Measurements from ENCODE around the gene MYO3B. TPM values are rescaled to one million over a fixed set of nuclear protein-coding genes. Genes with fewer than 3 reads are reported as not detected.

Gene MYO3B
- total and polyA plus RNA-seq, 11 donors, result 0.09 to 0.19 (median 0.10) TPM; not detected in 8

DNA sequence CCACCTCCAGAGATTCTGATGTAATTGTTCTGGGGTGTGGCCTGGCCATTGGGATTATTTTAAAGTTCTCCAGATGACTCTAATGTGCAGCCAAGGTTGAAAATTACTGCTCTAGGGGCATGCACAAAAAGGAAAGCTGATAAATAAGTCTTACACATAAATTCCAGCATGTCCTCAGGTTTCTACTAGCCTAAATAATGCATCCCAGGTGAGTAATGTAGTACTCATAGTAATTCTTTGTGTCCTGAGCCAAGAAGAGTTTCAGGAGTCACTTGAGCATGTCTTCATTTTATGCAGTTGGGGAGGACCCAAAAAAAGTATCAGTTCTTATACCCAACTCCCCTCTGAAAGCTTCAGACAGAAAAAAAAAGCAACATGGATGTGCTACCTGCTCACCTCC is 407.1 kb downstream of the MYO3B start:
- Histone ChIP-seq H3K9me3 (no peaks in the 10 kb centered on the region), H3K27me3 (no peaks in the 10 kb centered on the region), H3K36me3 (no peaks in the 10 kb centered on the region), H3K27ac (no peak overlapping the region), H3K4me1 (no peaks in the 10 kb centered on the region), H3K4me3 (no peak overlapping the region)
- DNase-seq (no peak), ATAC-seq (no peak)
- TF ChIP-seq, protein P1, sequence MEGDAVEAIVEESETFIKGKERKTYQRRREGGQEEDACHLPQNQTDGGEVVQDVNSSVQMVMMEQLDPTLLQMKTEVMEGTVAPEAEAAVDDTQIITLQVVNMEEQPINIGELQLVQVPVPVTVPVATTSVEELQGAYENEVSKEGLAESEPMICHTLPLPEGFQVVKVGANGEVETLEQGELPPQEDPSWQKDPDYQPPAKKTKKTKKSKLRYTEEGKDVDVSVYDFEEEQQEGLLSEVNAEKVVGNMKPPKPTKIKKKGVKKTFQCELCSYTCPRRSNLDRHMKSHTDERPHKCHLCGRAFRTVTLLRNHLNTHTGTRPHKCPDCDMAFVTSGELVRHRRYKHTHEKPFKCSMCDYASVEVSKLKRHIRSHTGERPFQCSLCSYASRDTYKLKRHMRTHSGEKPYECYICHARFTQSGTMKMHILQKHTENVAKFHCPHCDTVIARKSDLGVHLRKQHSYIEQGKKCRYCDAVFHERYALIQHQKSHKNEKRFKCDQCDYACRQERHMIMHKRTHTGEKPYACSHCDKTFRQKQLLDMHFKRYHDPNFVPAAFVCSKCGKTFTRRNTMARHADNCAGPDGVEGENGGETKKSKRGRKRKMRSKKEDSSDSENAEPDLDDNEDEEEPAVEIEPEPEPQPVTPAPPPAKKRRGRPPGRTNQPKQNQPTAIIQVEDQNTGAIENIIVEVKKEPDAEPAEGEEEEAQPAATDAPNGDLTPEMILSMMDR (IDR thresholded peaks at IDR 0.05), result no peak
- no peak for TF ChIP-seq POLR2A (IDR thresholded peaks at IDR 0.05)
- intact Hi-C loops (cut with DNase I), result no loop called here

DNA sequence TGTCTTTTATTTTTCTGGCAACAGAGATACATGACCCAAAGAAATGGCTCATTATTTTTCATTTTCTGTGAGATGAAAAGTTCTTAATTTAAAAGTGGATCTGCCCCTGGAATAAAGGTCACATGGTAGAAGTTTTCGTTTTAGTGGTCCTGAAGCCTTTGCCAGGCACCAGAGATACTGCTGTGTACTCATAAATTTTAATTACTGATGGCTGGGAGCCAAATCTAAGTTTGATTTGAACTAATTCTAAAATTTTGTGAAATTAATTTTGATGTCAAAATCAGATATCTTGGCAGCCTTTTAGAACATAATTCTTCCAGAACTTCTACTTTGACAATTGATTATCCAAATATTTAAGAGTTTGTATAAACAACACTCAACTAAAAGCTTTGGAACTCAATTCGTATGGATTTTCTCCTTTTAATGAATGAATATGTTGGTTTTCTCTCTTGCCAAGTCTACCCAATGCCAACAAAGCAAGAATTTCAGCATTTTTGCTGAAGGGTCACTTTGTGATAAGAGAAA is 408.7 kb downstream of the MYO3B start:
- intact Hi-C loops (cut with DNase I), result no loop called here
- no peaks in the 10 kb centered on the region for H3K4me1 ChIP-seq
- ATAC-seq (no peak), DNase-seq (no peak)
- no peaks in the 10 kb centered on the region for H3K27me3 ChIP-seq
- 60 to 67% (median 65%) methylated on average over 2 of the region's 2 CpGs for WGBS, 4 donors
- no peak overlapping the region for H3K4me3 ChIP-seq
- no peaks in the 10 kb centered on the region for H3K36me3 ChIP-seq
- no peaks in the 10 kb centered on the region for H3K9me3 ChIP-seq
- no peak overlapping the region for H3K27ac ChIP-seq
- TF ChIP-seq POLR2A (IDR thresholded peaks at IDR 0.05), result no peak
- TF ChIP-seq, protein P1 (IDR thresholded peaks at IDR 0.05), result no peak

GRCh38 chr2:170587117-170587516 is 409.2 kb downstream of the MYO3B start:
- ATAC-seq, result no peak
- WGBS, 4 donors, result 80 to 84% (median 81%) methylated on average over 2 of the region's 2 CpGs
- Histone ChIP-seq H3K4me1 (no peaks in the 10 kb centered on the region), H3K36me3 (no peaks in the 10 kb centered on the region), H3K9me3 (no peaks in the 10 kb centered on the region), H3K27me3 (no peaks in the 10 kb centered on the region), H3K4me3 (no peak overlapping the region), H3K27ac (no peak overlapping the region)
- TF ChIP-seq, protein P1 (IDR thresholded peaks at IDR 0.05), result no peak
- no peak for TF ChIP-seq POLR2A (IDR thresholded peaks at IDR 0.05)
- no peak for DNase-seq
- intact Hi-C loops (cut with DNase I), result no loop called here

DNA sequence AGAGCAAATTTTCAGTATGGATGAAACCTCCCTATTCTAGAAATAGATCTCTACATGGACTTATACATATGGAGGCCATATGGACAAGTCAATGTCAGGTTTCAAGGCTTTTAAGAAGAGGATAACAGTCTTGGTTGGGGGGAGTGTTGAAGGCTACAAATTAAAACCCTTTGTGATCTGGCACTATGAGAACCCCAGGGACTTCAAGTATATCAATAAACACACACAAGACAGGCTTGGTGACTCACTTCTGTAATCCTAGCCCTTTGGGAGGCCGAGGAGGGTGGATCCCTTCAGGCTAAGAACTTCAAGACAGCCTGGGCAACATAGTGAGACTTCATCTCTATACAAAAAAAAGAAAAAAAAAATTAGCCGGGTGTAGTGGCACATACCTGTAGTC is 410.0 kb downstream of the MYO3B start:
- H3K4me1 ChIP-seq, result no peaks in the 10 kb centered on the region
- no peak for ATAC-seq
- intact Hi-C loops (cut with DNase I), result no loop called here

More for the DNA sequence above, 410.0 kb downstream of the MYO3B start:
- no peak for DNase-seq
- Histone ChIP-seq H3K9me3 (no peaks in the 10 kb centered on the region), H3K36me3 (no peaks in the 10 kb centered on the region), H3K4me3 (no peak overlapping the region), H3K27me3 (no peaks in the 10 kb centered on the region), H3K27ac (no peak overlapping the region)
- 77 to 92% (median 80%) methylated on average over 2 of the region's 2 CpGs for WGBS, 4 donors
- TF ChIP-seq POLR2A (IDR thresholded peaks at IDR 0.05), result no peak
- TF ChIP-seq, protein P1 (IDR thresholded peaks at IDR 0.05), result no peak
